Endothelial cell (in vitro differentiated cells): ENCODE results near the gene SLC19A1. TPM values are rescaled to one million over a fixed set of nuclear protein-coding genes. Genes with fewer than 3 reads are reported as not detected.
"Not testable (repeated sequence)": the region's sequence is repeated elsewhere in the genome, so short reads cannot be mapped to it uniquely, and the experiment has no call there.

ENCODE experiments used
- DNase-seq: peaks from one replicate; pipeline ENCODE4 v3.0.0; 2021; ENCODE audit warnings: low spot score
- H3K27ac Mint-ChIP-seq: one replicate; pipeline ENCODE4 v1.8.0; 2021; ENCODE audit warnings: mixed read lengths, inconsistent platforms; ENCODE audit not compliant: unreplicated experiment
- H3K27me3 Mint-ChIP-seq: one replicate; pipeline ENCODE4 v1.8.0; 2021; ENCODE audit warnings: mild to moderate bottlenecking, moderate library complexity, mixed read lengths, inconsistent platforms; ENCODE audit not compliant: unreplicated experiment
- H3K36me3 Mint-ChIP-seq: one replicate; pipeline ENCODE4 v1.8.0; 2021; ENCODE audit warnings: mild to moderate bottlenecking, low read depth, mixed read lengths, inconsistent platforms; ENCODE audit not compliant: unreplicated experiment
- H3K4me1 Mint-ChIP-seq: one replicate; pipeline ENCODE4 v1.8.0; 2021; ENCODE audit warnings: mild to moderate bottlenecking, mixed read lengths, inconsistent platforms; ENCODE audit not compliant: unreplicated experiment
- H3K4me3 Mint-ChIP-seq: one replicate; pipeline ENCODE4 v1.8.0; 2021; ENCODE audit warnings: mild to moderate bottlenecking, mixed read lengths, inconsistent platforms; ENCODE audit not compliant: unreplicated experiment
- H3K9me3 Mint-ChIP-seq: one replicate; pipeline ENCODE4 v1.8.0; 2021; ENCODE audit warnings: mixed read lengths, inconsistent platforms; ENCODE audit not compliant: unreplicated experiment
- total RNA-seq: library from RNA; stranded (reverse); fragmentation: NEBNext Ultra II Directional; extraction: Animal tissue kit (Norgen Biotek cat#: 25700); gene quantifications from one replicate; pipeline ENCODE4 v1.2.1, GENCODE V29; 2021; ENCODE audit not compliant: unreplicated experiment
- TF ChIP-seq, protein P1 (sequence below): fragments of 200-600 bp; sonication (generic); IDR thresholded peaks from one replicate; pipeline ENCODE4 v1.5.0; 2021; ENCODE audit warnings: antibody characterized with exemption; ENCODE audit not compliant: unreplicated experiment

Gene SLC19A1
- total RNA-seq, 1 donor from 2014 or later, result 27.1 TPM

GRCh38 chr21:45570826-45571601 is 28.8 kb upstream of the SLC19A1 start:
- Mint-ChIP-seq H3K36me3 (no peaks in the 10 kb centered on the region), H3K27me3 (peaks cover 2% of the 10 kb centered on the region), H3K27ac (no peak overlapping the region), H3K4me3 (no peak overlapping the region), H3K4me1 (peaks cover 2% of the 10 kb centered on the region), H3K9me3 (no peaks in the 10 kb centered on the region)
- TF ChIP-seq, protein P1, sequence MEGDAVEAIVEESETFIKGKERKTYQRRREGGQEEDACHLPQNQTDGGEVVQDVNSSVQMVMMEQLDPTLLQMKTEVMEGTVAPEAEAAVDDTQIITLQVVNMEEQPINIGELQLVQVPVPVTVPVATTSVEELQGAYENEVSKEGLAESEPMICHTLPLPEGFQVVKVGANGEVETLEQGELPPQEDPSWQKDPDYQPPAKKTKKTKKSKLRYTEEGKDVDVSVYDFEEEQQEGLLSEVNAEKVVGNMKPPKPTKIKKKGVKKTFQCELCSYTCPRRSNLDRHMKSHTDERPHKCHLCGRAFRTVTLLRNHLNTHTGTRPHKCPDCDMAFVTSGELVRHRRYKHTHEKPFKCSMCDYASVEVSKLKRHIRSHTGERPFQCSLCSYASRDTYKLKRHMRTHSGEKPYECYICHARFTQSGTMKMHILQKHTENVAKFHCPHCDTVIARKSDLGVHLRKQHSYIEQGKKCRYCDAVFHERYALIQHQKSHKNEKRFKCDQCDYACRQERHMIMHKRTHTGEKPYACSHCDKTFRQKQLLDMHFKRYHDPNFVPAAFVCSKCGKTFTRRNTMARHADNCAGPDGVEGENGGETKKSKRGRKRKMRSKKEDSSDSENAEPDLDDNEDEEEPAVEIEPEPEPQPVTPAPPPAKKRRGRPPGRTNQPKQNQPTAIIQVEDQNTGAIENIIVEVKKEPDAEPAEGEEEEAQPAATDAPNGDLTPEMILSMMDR, result no peak
- no peak for DNase-seq

DNA sequence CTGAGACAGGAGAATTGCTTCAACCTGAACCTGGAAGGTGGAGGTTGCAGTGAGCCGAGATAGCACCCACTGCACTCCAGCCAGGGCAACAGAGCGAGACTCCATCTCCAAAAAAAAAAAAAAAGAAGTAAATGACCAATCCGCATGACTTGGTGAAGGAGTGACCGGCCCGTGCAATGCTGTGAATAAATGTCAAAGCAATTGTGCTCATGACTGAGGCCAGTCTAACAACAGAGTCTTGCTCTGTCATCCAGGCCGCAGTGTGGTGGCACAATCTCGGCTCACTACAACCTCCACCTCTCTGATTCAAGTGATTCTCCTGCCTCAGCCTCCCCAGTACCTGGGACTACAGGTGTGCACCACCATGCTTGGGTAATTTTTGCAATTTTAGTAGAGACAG is 27.8 kb upstream of the SLC19A1 start:
- Mint-ChIP-seq H3K4me3 (no peak overlapping the region), H3K27ac (no peak overlapping the region), H3K4me1 (peaks cover 2% of the 10 kb centered on the region), H3K36me3 (no peaks in the 10 kb centered on the region), H3K27me3 (peaks cover 2% of the 10 kb centered on the region), H3K9me3 (no peaks in the 10 kb centered on the region)
- no peak for DNase-seq
- TF ChIP-seq, protein P1, result no peak

DNA sequence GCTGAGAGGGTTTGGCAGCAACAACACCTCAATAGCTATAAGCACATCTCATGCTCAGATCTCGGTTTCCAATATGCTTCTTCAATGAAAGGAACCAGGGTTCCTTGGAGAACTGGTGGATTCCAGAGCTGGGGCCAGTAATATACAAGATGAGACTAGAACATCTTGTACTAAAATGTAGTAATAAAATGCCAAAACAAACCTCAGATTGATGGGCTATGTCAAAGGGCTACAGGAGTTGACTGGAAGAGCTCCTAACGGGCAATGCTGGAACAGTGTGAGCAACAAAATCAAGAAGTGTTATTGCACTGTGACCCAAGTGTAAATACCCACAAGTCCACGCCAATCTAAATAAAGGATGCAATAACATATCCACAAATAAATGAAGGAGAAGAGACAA is 26.1 kb upstream of the SLC19A1 start:
- Mint-ChIP-seq H3K4me3 (no peak overlapping the region), H3K36me3 (no peaks in the 10 kb centered on the region), H3K27ac (no peak overlapping the region), H3K4me1 (no peaks in the 10 kb centered on the region), H3K9me3 (no peaks in the 10 kb centered on the region), H3K27me3 (peaks cover 1% of the 10 kb centered on the region)
- TF ChIP-seq, protein P1, result no peak
- DNase-seq, result no peak

GRCh38 chr21:45564137-45564536 is 21.9 kb upstream of the SLC19A1 start:
- H3K27ac Mint-ChIP-seq, DNase-seq, H3K36me3 Mint-ChIP-seq, H3K4me1 Mint-ChIP-seq, H3K27me3 Mint-ChIP-seq, H3K9me3 Mint-ChIP-seq, H3K4me3 Mint-ChIP-seq: not testable (repeated sequence)

DNA sequence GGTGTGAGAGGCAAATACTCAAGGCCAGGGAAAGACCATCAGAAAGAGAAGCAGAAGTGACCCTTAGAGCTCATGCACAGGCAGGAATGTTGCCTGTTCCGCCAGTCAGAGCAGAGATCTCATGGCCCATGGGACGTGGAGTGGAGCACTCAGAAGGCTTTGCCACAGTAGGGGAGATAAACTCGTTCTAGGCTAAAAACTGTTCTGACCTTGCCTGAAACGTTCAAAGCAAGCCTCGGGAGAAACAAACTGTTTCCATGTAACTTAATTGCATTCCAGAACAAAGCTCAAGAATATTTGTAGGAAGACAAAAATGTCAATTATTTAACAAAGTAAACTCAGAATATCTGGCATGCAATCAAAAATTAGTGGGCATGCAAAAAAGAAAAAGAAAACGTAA is 20.7 kb upstream of the SLC19A1 start:
- TF ChIP-seq, protein P1, result no peak
- Mint-ChIP-seq H3K27me3 (peaks cover 2% of the 10 kb centered on the region), H3K36me3 (no peaks in the 10 kb centered on the region), H3K4me1 (peaks cover 5% of the 10 kb centered on the region), H3K4me3 (no peak overlapping the region), H3K9me3 (no peaks in the 10 kb centered on the region), H3K27ac (peak overlapping the region; percentile 12)
- no peak for DNase-seq
